Liver (tissue), 9 donors: ENCODE data around the gene MED25. TPM values are rescaled to one million over a fixed set of nuclear protein-coding genes. Genes with fewer than 3 reads are reported as not detected.

Experiments used
- DNase-seq: peaks from one replicate; pipeline ENCODE4 v3.0.0-alpha.2; 2017; ENCODE audit warnings: low spot score
- H3K27ac ChIP-seq, 2 donors: one replicate each; pipeline ENCODE4 v1.7.0; 2013; ENCODE audit warnings: inconsistent platforms in 2 of 2, low read length in 2 of 2, control low read depth in 1 of 2, low read depth in 1 of 2, mild to moderate bottlenecking in 1 of 2
- H3K27me3 ChIP-seq, 4 donors: one replicate each; pipeline versions ENCODE4 v1.6.1 to v1.7.0; 2013; ENCODE audit warnings: low read length in 3 of 4, inconsistent platforms in 1 of 4, mild to moderate bottlenecking in 1 of 4, moderate library complexity in 1 of 4; ENCODE audit not compliant: control insufficient read depth in 4 of 4, insufficient read depth in 4 of 4
- H3K36me3 ChIP-seq, 4 donors: one replicate each; pipeline versions ENCODE4 v1.6.1 to v1.7.0; 2013; ENCODE audit warnings: low read length in 3 of 4, mild to moderate bottlenecking in 3 of 4, low read depth in 1 of 4, moderate library complexity in 1 of 4; ENCODE audit not compliant: control insufficient read depth in 4 of 4, insufficient read depth in 3 of 4
- H3K4me1 ChIP-seq, 4 donors: one replicate each; pipeline versions ENCODE4 v1.6.1 to v1.7.0; 2013; ENCODE audit warnings: low read length in 3 of 4, mild to moderate bottlenecking in 3 of 4, moderate library complexity in 1 of 4; ENCODE audit not compliant: control insufficient read depth in 4 of 4, insufficient read depth in 4 of 4
- H3K4me3 ChIP-seq, 3 donors: one replicate each; pipeline versions ENCODE4 v1.6.1 to v1.7.0; 2013; ENCODE audit warnings: low read length in 3 of 3, control low read depth in 1 of 3, low read depth in 1 of 3, mild to moderate bottlenecking in 1 of 3
- H3K9ac ChIP-seq, 2 donors: one replicate each; pipeline ENCODE4 v1.7.0; 2013; ENCODE audit warnings: low read length in 2 of 2, mild to moderate bottlenecking in 2 of 2, moderate library complexity in 2 of 2, control low read depth in 1 of 2, low read depth in 1 of 2
- H3K9me3 ChIP-seq, 4 donors: one replicate each; pipeline versions ENCODE4 v1.6.1 to v1.7.0; 2013; ENCODE audit warnings: low read length in 3 of 4; ENCODE audit not compliant: control insufficient read depth in 4 of 4
- EGR1 ChIP-seq, 2 donors: IDR thresholded peaks; 2 replicates each; pipeline ENCODE4 v1.6.1; 2016 to 2018; ENCODE audit warnings: antibody characterized with exemption in 2 of 2, low read depth in 2 of 2
- FOXA1 ChIP-seq: IDR thresholded peaks from 2 replicates; pipeline ENCODE4 v1.6.1; 2016; ENCODE audit warnings: antibody characterized with exemption
- FOXA2 ChIP-seq: IDR thresholded peaks from 2 replicates; pipeline ENCODE4 v1.6.1; 2016; ENCODE audit warnings: antibody characterized with exemption
- GABPA ChIP-seq, 2 donors: IDR thresholded peaks in 1 of 2; conservative IDR thresholded peaks in 1 of 2; 2 replicates each; pipeline ENCODE4 v1.6.1; 2016; ENCODE audit warnings: antibody characterized with exemption in 2 of 2, mild to moderate bottlenecking in 1 of 2, moderate library complexity in 1 of 2
- HNF4A ChIP-seq, 2 donors: conservative IDR thresholded peaks; 2 replicates each; pipeline ENCODE4 v1.6.1; 2016; ENCODE audit warnings: antibody characterized with exemption in 2 of 2, mild to moderate bottlenecking in 2 of 2
- HNF4G ChIP-seq: IDR thresholded peaks from 2 replicates; pipeline ENCODE4 v1.6.1; 2016; ENCODE audit warnings: antibody characterized with exemption
- JUND ChIP-seq, 2 donors: IDR thresholded peaks; 2 replicates each; pipeline ENCODE4 v1.6.1; 2016; ENCODE audit warnings: antibody characterized with exemption in 2 of 2
- NR2F2 ChIP-seq: IDR thresholded peaks from 2 replicates; pipeline ENCODE4 v1.6.1; 2016; ENCODE audit warnings: antibody characterized with exemption
- RXRA ChIP-seq, 2 donors: IDR thresholded peaks; 2 replicates each; pipeline ENCODE4 v1.6.1; 2017 to 2018; ENCODE audit warnings: antibody characterized with exemption in 2 of 2, mild to moderate bottlenecking in 1 of 2
- SP1 ChIP-seq: IDR thresholded peaks from 2 replicates; pipeline ENCODE4 v1.6.1; 2018; ENCODE audit warnings: antibody characterized with exemption, mild to moderate bottlenecking
- TAF1 ChIP-seq: conservative IDR thresholded peaks from 2 replicates; pipeline ENCODE4 v1.6.1; 2016; ENCODE audit warnings: antibody characterized with exemption, mild to moderate bottlenecking
- YY1 ChIP-seq: IDR thresholded peaks from 2 replicates; pipeline ENCODE4 v1.6.1; 2016; ENCODE audit warnings: antibody characterized with exemption, mild to moderate bottlenecking
- WGBS: extraction: QIAGEN DNeasy Blood & Tissue Kit; methylation state at CpG from one replicate; pipeline ENCODE4 v1.1.7; 2013; 5-methylcytosine and 5-hydroxymethylcytosine counted together
- polyA plus RNA-seq, 2 donors: library from polyadenylated mRNA; stranded (reverse) in 1 of 2; unstranded in 1 of 2; fragments of 200-250 nt in 1 of 2; fragments of >200 nt in 1 of 2; fragmentation: Nextera tagmentation in 1 of 2; extraction: Ambion mirVana in 1 of 2; gene quantifications; one replicate each; pipeline versions ENCODE4 v1.2.1 to v1.2.3, GENCODE V29; 2013 to 2015
- total RNA-seq, 2 donors: library from RNA; depleted of rRNA; stranded (reverse); fragments of >200 nt; gene quantifications; one replicate each; pipeline ENCODE4 v1.2.3, GENCODE V29; 2014
- TF ChIP-seq, protein P1 (sequence below): fragments of 150-350 bp; IDR thresholded peaks from 2 replicates; pipeline ENCODE4 v1.5.1; 2017; ENCODE audit warnings: improper control_type of control experiment, low read depth, low read length; ENCODE audit not compliant: missing input control
- TF ChIP-seq, protein P2 (sequence below): IDR thresholded peaks from 2 replicates; pipeline ENCODE4 v1.6.1; 2016; ENCODE audit warnings: antibody characterized with exemption
- TF ChIP-seq, protein P3 (sequence below): IDR thresholded peaks from 2 replicates; pipeline ENCODE4 v1.6.1; 2016; ENCODE audit warnings: antibody characterized with exemption
- TF ChIP-seq, protein P4 (sequence below): IDR thresholded peaks from 2 replicates; pipeline ENCODE4 v1.6.1; 2016; ENCODE audit warnings: antibody characterized with exemption
- TF ChIP-seq, protein P5 (sequence below): IDR thresholded peaks from 2 replicates; pipeline ENCODE4 v1.6.1; 2016; ENCODE audit warnings: antibody characterized with exemption, mild to moderate bottlenecking
- donor health status: healthy.
- donor health status: healthy.
- donor health status: healthy.
- donor health status: healthy.
- donor health status: healthy.

Gene MED25
- total and polyA plus RNA-seq, 4 donors = 4.7 to 24.1 (median 9.6) TPM

DNA sequence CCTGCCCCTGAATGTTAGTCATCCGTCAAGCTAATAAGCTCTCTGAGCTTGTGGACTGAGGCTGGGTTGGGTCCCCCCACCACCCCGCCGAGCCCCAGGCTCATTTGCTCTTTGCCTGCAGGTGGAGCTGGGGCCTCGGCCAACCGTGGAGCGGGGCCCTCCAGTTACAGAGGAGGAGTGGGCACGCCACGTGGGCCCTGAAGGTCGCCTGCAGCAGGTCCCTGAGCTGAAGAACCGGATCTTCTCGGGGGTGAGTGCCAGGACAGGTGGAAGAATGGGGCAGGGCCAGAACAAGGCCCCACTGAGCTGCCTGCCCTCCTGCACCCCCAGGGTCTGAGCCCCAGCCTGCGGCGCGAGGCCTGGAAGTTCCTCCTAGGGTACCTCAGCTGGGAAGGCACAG lies 64.6 kb downstream of the MED25 start:
- no peak for DNase-seq
- 97% methylated on average over 14 of the region's 14 CpGs for WGBS
- TF ChIP-seq, protein P1, sequence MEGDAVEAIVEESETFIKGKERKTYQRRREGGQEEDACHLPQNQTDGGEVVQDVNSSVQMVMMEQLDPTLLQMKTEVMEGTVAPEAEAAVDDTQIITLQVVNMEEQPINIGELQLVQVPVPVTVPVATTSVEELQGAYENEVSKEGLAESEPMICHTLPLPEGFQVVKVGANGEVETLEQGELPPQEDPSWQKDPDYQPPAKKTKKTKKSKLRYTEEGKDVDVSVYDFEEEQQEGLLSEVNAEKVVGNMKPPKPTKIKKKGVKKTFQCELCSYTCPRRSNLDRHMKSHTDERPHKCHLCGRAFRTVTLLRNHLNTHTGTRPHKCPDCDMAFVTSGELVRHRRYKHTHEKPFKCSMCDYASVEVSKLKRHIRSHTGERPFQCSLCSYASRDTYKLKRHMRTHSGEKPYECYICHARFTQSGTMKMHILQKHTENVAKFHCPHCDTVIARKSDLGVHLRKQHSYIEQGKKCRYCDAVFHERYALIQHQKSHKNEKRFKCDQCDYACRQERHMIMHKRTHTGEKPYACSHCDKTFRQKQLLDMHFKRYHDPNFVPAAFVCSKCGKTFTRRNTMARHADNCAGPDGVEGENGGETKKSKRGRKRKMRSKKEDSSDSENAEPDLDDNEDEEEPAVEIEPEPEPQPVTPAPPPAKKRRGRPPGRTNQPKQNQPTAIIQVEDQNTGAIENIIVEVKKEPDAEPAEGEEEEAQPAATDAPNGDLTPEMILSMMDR = no peak
- TF ChIP-seq, protein P2, sequence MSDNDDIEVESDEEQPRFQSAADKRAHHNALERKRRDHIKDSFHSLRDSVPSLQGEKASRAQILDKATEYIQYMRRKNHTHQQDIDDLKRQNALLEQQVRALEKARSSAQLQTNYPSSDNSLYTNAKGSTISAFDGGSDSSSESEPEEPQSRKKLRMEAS = no peak

DNA sequence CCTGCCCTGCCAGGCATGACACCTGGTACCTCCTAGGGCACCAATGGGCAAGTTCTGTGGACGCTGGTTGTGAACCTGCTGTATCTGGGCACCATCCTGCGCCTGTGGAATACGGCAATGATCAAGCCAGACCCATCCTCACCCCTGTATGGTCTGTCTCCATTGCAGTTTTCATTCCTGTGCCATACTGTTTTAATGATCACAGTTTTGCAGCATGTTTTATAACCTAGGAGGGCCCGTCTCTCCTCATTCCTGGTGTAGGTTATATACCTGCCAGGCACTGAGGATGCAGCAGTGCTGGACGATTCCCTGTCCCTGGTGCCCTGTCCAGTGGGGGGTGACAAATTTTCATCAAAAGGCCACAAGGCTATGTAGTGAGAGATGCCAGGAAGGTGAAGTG lies 65.0 kb downstream of the MED25 start:
- TF ChIP-seq HNF4G (no peak), NR2F2 (no peak), HNF4A (conservative IDR thresholded peaks at IDR 0.05) (no peak), SP1 (no peak), JUND (IDR thresholded peaks at IDR 0.05) (no peak), GABPA (IDR thresholded peaks at IDR 0.05 in 1 of 2, conservative IDR thresholded peaks at IDR 0.05 in 1 of 2) (no peak)
- TF ChIP-seq, protein P2 = no peak
- Histone ChIP-seq H3K36me3 (peaks cover 42 to 57% (median 49%) of the 10 kb centered on the region in 4 donors), H3K9me3 (no peaks in the 10 kb centered on the region), H3K27me3 (no peaks in the 10 kb centered on the region), H3K4me3 (no peak overlapping the region), H3K9ac (no peak overlapping the region), H3K4me1 (peaks cover 0 to 20% (median 12%) of the 10 kb centered on the region in 4 donors), H3K27ac (no peak overlapping the region)
- no peak for DNase-seq
- WGBS = 96% methylated on average over 5 of the region's 5 CpGs

More for the DNA sequence above, 64.6 kb downstream of the MED25 start:
- Histone ChIP-seq H3K27ac (no peak overlapping the region), H3K27me3 (no peaks in the 10 kb centered on the region), H3K9ac (no peak overlapping the region), H3K4me3 (no peak overlapping the region), H3K4me1 (peaks cover 0 to 22% (median 13%) of the 10 kb centered on the region in 4 donors), H3K36me3 (peaks cover 42 to 57% (median 49%) of the 10 kb centered on the region in 4 donors), H3K9me3 (no peaks in the 10 kb centered on the region)

DNA sequence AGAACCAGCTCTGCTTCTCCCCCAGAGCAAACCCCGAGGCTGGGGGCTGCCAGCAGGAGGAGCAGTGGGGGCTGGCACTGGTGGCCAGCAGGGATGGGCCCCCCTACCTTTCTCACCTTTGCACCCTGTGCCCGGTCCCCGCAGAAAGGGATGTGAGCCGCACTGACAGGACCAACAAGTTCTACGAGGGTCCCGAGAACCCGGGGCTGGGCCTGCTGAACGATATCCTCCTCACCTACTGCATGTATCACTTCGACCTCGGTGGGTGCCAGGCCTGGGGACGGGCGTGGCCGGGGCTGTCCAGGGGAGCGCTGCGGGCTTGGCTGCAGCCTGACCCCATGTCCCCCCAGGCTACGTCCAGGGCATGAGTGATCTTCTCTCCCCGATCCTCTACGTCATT lies 66.0 kb downstream of the MED25 start:
- WGBS = 95% methylated on average over 18 of the region's 18 CpGs
- no peak for DNase-seq
- no peak overlapping the region for H3K27ac ChIP-seq
- TF ChIP-seq, protein P2 = no peak
- TF ChIP-seq, protein P3, sequence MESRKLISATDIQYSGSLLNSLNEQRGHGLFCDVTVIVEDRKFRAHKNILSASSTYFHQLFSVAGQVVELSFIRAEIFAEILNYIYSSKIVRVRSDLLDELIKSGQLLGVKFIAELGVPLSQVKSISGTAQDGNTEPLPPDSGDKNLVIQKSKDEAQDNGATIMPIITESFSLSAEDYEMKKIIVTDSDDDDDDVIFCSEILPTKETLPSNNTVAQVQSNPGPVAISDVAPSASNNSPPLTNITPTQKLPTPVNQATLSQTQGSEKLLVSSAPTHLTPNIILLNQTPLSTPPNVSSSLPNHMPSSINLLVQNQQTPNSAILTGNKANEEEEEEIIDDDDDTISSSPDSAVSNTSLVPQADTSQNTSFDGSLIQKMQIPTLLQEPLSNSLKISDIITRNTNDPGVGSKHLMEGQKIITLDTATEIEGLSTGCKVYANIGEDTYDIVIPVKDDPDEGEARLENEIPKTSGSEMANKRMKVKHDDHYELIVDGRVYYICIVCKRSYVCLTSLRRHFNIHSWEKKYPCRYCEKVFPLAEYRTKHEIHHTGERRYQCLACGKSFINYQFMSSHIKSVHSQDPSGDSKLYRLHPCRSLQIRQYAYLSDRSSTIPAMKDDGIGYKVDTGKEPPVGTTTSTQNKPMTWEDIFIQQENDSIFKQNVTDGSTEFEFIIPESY = no peak
- TF ChIP-seq, protein P4, sequence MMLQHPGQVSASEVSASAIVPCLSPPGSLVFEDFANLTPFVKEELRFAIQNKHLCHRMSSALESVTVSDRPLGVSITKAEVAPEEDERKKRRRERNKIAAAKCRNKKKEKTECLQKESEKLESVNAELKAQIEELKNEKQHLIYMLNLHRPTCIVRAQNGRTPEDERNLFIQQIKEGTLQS = no peak
- no peak for TF ChIP-seq YY1
- no peak for TF ChIP-seq TAF1
- TF ChIP-seq FOXA1 = no peak
- TF ChIP-seq JUND (IDR thresholded peaks at IDR 0.05) = no peak
- no peak for TF ChIP-seq EGR1 (IDR thresholded peaks at IDR 0.05; ENCODE audit: low read depth in 2 of 2)
- TF ChIP-seq HNF4A (conservative IDR thresholded peaks at IDR 0.05) = no peak
- TF ChIP-seq HNF4G = no peak
- no peak for TF ChIP-seq RXRA (IDR thresholded peaks at IDR 0.05)
- TF ChIP-seq, protein P5, sequence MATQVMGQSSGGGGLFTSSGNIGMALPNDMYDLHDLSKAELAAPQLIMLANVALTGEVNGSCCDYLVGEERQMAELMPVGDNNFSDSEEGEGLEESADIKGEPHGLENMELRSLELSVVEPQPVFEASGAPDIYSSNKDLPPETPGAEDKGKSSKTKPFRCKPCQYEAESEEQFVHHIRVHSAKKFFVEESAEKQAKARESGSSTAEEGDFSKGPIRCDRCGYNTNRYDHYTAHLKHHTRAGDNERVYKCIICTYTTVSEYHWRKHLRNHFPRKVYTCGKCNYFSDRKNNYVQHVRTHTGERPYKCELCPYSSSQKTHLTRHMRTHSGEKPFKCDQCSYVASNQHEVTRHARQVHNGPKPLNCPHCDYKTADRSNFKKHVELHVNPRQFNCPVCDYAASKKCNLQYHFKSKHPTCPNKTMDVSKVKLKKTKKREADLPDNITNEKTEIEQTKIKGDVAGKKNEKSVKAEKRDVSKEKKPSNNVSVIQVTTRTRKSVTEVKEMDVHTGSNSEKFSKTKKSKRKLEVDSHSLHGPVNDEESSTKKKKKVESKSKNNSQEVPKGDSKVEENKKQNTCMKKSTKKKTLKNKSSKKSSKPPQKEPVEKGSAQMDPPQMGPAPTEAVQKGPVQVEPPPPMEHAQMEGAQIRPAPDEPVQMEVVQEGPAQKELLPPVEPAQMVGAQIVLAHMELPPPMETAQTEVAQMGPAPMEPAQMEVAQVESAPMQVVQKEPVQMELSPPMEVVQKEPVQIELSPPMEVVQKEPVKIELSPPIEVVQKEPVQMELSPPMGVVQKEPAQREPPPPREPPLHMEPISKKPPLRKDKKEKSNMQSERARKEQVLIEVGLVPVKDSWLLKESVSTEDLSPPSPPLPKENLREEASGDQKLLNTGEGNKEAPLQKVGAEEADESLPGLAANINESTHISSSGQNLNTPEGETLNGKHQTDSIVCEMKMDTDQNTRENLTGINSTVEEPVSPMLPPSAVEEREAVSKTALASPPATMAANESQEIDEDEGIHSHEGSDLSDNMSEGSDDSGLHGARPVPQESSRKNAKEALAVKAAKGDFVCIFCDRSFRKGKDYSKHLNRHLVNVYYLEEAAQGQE = no peak
- no peak for TF ChIP-seq SP1
- TF ChIP-seq FOXA2 = no peak
- TF ChIP-seq, protein P1 = no peak

More for the DNA sequence above, 66.0 kb downstream of the MED25 start:
- H3K27me3 ChIP-seq = no peaks in the 10 kb centered on the region
- no peaks in the 10 kb centered on the region for H3K9me3 ChIP-seq
- H3K36me3 ChIP-seq = peaks cover 46 to 57% (median 48%) of the 10 kb centered on the region in 4 donors
- peaks cover 0 to 10% (median 4%) of the 10 kb centered on the region in 4 donors for H3K4me1 ChIP-seq
- no peak overlapping the region for H3K9ac ChIP-seq
- H3K4me3 ChIP-seq = no peak overlapping the region
